Nephron (organoid): ENCODE results near the gene SSNA1.
A peak's percentile ranks its signal among the peaks of the same experiment; 100 is the strongest.

Experiments
- H3K27ac Mint-ChIP-seq, 3 experiments: 2 replicates each; pipeline ENCODE4 v1.8.0; 2020; ENCODE audit warnings: mixed read lengths in 3 of 3, mild to moderate bottlenecking in 2 of 3, moderate library complexity in 1 of 3
- H3K27me3 Mint-ChIP-seq: 2 replicates; pipeline ENCODE4 v1.8.0; 2021; ENCODE audit warnings: low read depth, mild to moderate bottlenecking, moderate library complexity, mixed read lengths
- H3K36me3 Mint-ChIP-seq: 2 replicates; pipeline ENCODE4 v1.8.0; 2020; ENCODE audit warnings: low read depth, mixed read lengths
- H3K4me1 Mint-ChIP-seq: 2 replicates; pipeline ENCODE4 v1.8.0; 2020; ENCODE audit warnings: mixed read lengths
- H3K4me3 Mint-ChIP-seq, 3 experiments: 2 replicates each; pipeline ENCODE4 v1.8.0; 2020; ENCODE audit warnings: mild to moderate bottlenecking in 3 of 3, mixed read lengths in 3 of 3, moderate library complexity in 2 of 3
- H3K9me3 Mint-ChIP-seq: 2 replicates; pipeline ENCODE4 v1.8.0; 2020; ENCODE audit warnings: mixed read lengths
- CTCF ChIP-seq, 3 experiments: fragments of 200-600 bp; sonication (generic); IDR thresholded peaks; one replicate each; pipeline ENCODE4 v1.5.0; 2021; ENCODE audit warnings: antibody characterized with exemption in 3 of 3; ENCODE audit not compliant: unreplicated experiment in 3 of 3

The SSNA1 gene

GRCh38 chr9:137218754-137219271 is 30.3 kb downstream of the SSNA1 start:
- Mint-ChIP-seq H3K36me3 (no peaks in the 10 kb centered on the region), H3K27me3 (no peaks in the 10 kb centered on the region), H3K4me1 (peaks cover 5% of the 10 kb centered on the region), H3K27ac (no peak overlapping the region), H3K4me3 (peak overlapping the region in 2 of 3 experiments; percentile 12 to 42), H3K9me3 (no peaks in the 10 kb centered on the region)
- TF ChIP-seq CTCF (IDR thresholded peaks at IDR 0.05; ENCODE audit: unreplicated experiment in 3 of 3) = no peak

- Mint-ChIP-seq H3K27ac (peak overlapping the region in 1 of 3 experiments; percentile 15), H3K36me3 (no peaks in the 10 kb centered on the region), H3K9me3 (no peaks in the 10 kb centered on the region), H3K4me3 (peak overlapping the region; percentile 51 to 66 (median 56)), H3K4me1 (peaks cover 5% of the 10 kb centered on the region), H3K27me3 (no peaks in the 10 kb centered on the region)
- no peak for TF ChIP-seq CTCF (IDR thresholded peaks at IDR 0.05; ENCODE audit: unreplicated experiment in 3 of 3)
Observed at GRCh38 chr9:137219757-137220316, 31.4 kb downstream of the SSNA1 start.

- no peak for TF ChIP-seq CTCF (IDR thresholded peaks at IDR 0.05; ENCODE audit: unreplicated experiment in 3 of 3)
- peaks cover 5% of the 10 kb centered on the region for H3K4me1 Mint-ChIP-seq
- no peaks in the 10 kb centered on the region for H3K36me3 Mint-ChIP-seq
- H3K27ac Mint-ChIP-seq = no peak overlapping the region
- H3K4me3 Mint-ChIP-seq = peak overlapping the region; percentile 51 to 66 (median 56)
- no peaks in the 10 kb centered on the region for H3K27me3 Mint-ChIP-seq
- no peaks in the 10 kb centered on the region for H3K9me3 Mint-ChIP-seq
Observed at GRCh38 chr9:137220317-137221094, 32.0 kb downstream of the SSNA1 start.

GRCh38 chr9:137221095-137221505 is 32.6 kb downstream of the SSNA1 start:
- no peak overlapping the region for H3K27ac Mint-ChIP-seq
- no peak for TF ChIP-seq CTCF (IDR thresholded peaks at IDR 0.05; ENCODE audit: unreplicated experiment in 3 of 3)
- peaks cover 5% of the 10 kb centered on the region for H3K4me1 Mint-ChIP-seq
- peak overlapping the region; percentile 38 to 54 (median 50) for H3K4me3 Mint-ChIP-seq
- H3K36me3 Mint-ChIP-seq = no peaks in the 10 kb centered on the region
- H3K9me3 Mint-ChIP-seq = no peaks in the 10 kb centered on the region
- no peaks in the 10 kb centered on the region for H3K27me3 Mint-ChIP-seq

GRCh38 chr9:137221506-137222111 is 33.1 kb downstream of the SSNA1 start:
- Mint-ChIP-seq H3K4me3 (no peak overlapping the region), H3K9me3 (no peaks in the 10 kb centered on the region), H3K27ac (no peak overlapping the region), H3K36me3 (no peaks in the 10 kb centered on the region), H3K27me3 (no peaks in the 10 kb centered on the region), H3K4me1 (peaks cover 5% of the 10 kb centered on the region)
- no peak for TF ChIP-seq CTCF (IDR thresholded peaks at IDR 0.05; ENCODE audit: unreplicated experiment in 3 of 3)
